Measurements from ENCODE around the gene PPP1R9A.

The PPP1R9A gene

DNA sequence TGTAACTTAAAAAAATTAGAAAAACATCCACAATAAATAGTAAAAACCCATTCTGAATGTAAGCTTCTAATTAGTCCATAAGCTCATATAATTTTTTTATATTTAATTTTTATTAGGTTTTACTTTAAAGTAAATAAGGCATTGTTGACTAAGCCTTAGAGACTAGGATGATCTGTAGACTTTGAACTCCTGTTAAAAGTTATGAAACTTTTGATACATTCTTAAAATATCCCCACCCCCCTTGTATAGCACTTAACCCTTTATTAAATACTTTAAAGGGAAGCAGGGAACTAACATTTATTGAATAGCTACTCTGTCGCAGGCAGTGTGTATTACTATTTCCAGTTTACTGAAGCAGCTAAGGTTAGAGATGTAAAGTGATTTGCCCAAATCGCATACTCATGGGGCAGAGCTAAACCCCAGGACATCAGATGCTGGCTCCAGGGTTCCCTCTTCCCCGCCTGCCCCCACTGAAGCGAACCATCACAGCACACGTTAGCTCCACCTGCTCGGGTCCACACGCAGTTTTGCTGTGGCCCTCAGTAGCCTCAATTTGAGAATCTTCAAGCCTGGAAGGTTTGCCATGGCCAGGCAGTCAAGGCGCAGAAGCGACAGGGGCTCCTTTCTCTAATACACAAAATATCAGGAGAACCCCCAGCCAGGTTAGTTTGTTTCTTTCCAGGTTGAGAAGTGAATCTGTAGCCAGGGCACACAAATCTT lies 416.2 kb downstream of the PPP1R9A start:
- DNase-seq: no peak

- no peak for DNase-seq
These were observed 417.0 kb downstream of the PPP1R9A start, which contains the start of gene PON1 for GRCh38 chr7:95324431-95324830. Gene PON1 (minus strand): TSS chr7:95324532. CDS start chr7:95324475, 57 bp downstream.

DNA sequence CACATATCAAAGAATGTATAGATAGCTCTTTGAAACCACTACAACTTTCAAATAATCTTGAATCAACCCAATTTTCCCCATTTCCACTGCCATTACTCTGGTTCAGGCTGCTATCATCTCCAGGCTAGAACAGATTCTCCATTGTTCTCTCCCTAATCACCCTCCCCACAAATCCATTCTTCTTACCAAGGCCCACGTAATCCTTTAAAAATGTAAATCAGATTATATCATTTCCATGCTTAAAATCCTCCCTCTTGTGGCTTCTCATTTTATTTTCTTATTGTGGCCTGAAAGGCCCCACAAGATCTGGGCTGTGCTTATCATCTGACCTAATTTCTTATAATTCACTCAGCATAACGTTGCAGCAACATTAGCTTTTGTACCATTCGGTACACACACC lies 420.0 kb downstream of the PPP1R9A start:
- DNase-seq: no peak

DNA sequence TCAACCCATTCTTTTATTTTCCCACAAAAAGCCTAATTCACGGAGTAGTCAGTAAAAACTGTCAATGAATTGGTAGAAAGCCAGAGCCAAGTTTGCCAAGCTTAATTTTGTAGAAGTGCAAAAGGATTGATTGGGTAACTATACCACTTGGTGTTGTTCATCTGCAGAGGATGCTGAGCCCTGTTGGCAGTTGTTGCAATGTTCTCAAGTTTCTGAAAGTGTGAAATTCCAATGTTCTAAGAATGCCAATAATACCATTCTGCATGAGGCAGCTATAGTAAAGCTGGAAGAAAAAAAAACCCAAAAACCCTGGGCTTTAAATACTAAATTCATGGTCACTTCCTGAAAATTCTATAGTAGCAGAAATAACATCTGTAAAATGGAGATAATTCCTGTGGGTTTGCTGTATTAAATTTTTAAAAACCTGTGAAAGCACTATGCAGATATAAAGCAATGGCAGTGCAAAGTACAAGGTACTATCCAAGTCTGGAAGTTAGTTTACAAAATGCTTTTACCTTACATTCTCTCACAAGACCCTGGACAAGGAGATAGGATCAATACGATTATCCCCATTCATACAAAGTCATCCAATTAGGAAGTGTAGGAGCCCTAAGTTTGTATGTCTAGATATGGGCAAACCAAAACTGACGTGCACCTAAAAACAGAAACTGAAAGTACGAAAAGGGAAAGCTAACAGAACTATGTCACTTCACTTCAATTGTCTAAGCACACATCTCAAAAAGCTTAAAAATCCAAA lies 423.0 kb downstream of the PPP1R9A start:
- DNase-seq: no peak

DNA sequence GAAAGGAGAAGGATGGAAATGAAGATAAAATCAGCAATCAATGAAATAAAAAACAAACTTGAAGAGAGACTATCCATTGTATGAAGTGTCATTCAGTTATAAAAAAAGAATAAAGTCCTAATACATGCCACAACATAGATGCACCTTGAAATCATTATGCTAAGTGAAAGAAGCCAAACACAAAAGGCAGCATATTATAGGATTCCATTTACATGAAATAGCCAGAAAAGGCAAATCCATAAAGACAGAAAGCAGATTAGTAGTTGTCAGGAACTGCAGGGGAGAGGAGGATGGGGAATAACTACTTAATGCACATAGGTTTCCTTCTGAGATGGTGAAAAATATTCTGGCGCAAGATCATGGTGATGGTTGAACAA lies 423.6 kb downstream of the PPP1R9A start:
- DNase-seq: no peak

DNA sequence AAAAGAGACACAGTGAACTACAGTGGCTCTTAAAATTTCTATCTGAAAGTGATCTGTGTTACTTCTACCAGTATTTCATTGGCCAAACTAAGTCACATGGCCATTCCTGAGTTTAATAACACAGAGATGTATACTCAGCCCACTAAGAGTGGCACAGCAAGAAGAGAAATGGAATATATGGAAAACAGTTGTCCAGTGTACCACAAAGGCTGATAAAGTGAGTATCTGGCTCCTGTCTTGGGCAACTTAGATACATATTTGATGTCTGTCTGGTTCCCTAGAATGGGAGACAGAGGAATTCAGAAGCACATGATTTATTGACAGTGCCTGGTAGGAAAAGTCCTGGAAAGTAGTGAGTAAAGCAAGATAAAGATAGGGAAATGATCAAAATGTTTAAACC lies 427.1 kb downstream of the PPP1R9A start:
- DNase-seq: no peak

GRCh38 chr7:95335093-95335492 lies 427.7 kb downstream of the PPP1R9A start:
- no peak for DNase-seq

GRCh38 chr7:95338832-95339231 lies 431.4 kb downstream of the PPP1R9A start:
- no peak for DNase-seq

GRCh38 chr7:95340491-95340890 lies 433.1 kb downstream of the PPP1R9A start:
- no peak for DNase-seq

- DNase-seq: no peak
These were observed 434.6 kb downstream of the PPP1R9A start for GRCh38 chr7:95342029-95342428.

- DNase-seq: no peak
These were observed 435.4 kb downstream of the PPP1R9A start for GRCh38 chr7:95342642-95343307.
